NCI-H146 treated with DMSO at 0.1 percent for 48 hours (cell line): ENCODE results near the gene SMIM44.

ENCODE experiments used
- DNase-seq: peaks from one replicate; lab custom pipeline; 2025; ENCODE audit not compliant: unreplicated experiment; lab: John Stamatoyannopoulos, UW

SMIM44 gene

DNA sequence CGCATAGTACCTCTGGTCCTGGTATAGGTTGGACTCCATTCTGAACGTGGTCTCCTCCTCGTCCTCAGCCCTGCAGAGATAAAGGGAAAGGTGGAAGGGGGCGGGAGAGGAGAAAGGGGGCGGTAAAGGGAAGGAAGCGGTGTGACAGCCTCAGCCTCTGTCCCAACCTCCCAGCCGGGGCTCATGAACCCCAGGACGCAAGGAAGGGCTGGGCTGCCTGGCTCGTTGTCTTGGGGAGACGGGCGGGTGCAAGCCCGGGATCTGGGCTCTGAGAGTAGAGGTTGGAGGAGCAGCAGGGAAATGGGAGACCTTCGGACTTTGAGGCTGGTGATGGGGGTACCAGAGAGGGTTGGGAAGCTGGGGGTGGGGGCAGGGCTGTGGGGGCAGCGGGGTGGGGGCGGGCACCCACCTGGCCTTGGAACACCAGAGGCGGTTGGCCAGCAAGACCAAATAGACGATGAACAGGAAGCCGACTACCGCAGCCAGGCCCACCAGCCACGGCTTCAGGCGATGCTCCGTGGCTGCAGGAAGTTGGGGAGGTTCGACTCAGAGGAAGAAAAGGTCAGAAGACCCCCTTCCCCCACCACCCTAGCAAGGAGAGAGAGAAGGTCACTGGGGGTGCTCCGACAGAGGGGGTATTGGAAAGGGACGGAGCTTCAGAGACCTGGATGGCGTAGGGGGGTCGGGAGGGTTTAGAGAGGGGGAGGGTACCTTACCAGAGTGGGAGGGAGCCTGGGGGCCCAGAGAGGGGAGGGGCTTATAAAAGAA is 4.6 kb downstream of the SMIM44 start:
- no peak for DNase-seq

- DNase-seq: no peak
Measured at GRCh38 chr19:3477951-3478350, 5.3 kb downstream of the SMIM44 start.

- DNase-seq: no peak
Measured at GRCh38 chr19:3477506-3477905, 5.7 kb downstream of the SMIM44 start.

DNA sequence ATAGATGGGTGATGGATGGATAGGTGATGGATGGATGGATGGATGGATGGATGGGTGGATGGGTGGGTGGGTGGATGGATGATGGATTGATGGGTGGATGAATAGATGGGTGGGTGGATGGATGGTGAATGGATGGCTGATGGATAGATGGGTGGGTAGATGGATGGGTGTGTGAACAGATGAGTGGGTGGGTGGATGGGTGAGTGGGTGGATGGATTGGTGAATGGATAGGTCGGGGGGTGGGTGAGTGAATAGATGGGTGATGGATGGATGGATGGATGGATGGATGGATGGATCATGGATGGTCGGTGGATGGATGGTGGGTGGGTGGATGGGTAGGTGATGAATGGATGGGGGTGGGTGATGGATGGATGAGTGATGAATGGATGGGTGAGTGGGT is 6.4 kb downstream of the SMIM44 start:
- DNase-seq: no peak

DNA sequence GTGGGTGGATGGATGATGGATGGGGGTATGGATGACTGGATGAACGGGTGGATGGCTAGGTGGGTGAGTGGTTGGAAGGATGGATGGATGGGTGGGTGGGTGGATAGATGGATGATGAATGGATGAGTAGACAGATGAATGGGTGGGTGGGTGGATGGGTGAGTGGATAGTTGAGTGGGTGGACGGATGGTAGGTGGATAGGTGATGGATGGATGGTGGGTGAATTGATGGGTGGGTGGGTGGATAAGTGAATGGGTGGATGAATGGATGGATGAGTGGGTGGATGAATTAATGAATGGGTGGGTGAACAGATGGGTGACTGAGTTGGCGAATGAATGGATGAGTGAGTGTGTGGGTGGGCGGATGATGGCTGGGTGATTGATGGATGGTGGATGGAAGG is 7.8 kb downstream of the SMIM44 start:
- DNase-seq: no peak

DNA sequence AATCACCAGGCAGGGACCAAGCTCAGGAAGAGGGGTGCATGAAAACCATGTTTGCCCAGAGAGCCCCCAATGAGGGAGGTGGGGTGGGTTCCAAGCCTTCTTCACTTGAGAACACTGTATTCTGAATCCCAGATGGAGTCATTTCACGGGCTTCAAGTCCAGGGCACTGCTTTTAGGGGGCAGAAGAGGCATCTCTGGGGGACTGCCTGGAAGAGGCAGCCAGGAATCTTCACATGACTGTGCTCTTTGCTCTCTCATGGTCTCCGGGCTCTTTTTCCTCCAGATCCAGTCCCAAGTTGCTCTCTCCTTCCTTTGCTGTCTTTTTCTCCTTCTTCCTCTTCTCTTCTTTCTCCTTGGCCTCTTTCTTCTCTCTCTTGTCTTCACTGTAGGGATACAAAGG is 8.6 kb downstream of the SMIM44 start:
- DNase-seq: no peak

DNA sequence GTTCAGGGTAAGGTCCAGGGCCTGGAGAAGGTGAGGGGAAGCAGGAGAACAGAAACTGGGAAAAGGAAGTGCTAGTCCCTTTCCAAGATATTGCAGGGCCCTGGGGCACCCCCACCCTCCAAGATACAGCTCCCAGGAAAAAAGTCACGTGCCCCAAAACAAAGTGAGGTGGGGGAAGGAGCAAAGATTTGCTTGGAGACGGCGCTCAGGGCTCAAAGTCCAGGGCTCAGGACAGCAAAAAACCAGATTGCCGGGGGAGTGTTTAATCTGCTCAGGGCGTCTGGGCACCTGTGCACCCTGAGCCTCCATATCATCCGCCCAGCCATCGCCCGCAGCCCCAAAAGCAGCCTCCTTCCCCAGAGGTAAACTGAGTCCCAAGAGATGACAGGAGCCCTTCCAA is 9.2 kb downstream of the SMIM44 start:
- no peak for DNase-seq

DNA sequence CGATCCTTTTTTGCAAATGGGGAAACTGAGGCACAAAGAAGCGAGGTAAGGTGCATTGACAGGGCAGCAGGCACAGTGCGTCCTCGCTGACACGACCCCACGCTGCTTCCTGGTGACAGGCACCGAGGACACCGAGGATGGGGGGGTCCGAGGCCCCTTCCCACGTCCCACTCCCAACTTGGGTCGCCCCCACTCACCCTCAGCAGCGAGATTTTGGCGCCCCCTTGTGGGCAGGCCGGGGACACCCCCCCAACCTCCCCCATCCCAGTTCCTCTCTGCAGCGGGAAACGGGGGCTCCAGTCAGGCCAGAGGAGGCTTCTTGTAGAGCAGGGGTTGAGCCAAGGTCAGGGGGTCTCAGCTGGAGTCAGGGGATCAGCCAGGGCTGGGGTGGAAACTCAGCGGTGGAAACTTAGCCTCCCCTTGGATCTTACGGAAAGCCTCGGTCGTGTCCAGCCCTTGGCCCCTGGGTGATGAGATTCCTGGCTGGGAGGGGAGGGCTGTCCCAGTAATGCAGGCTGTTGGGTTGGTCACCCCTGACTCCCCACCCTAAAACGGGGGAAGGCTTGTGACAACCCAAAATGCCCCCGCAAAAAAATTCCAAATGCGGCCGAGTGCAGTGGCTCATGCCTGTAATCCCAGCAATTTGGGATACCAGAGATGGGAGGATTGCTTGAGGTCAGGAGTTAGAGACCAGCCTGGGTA is 11.1 kb downstream of the SMIM44 start:
- DNase-seq: no peak

- no peak for DNase-seq
Measured at GRCh38 chr19:3470500-3471128, 12.6 kb downstream of the SMIM44 start.

DNA sequence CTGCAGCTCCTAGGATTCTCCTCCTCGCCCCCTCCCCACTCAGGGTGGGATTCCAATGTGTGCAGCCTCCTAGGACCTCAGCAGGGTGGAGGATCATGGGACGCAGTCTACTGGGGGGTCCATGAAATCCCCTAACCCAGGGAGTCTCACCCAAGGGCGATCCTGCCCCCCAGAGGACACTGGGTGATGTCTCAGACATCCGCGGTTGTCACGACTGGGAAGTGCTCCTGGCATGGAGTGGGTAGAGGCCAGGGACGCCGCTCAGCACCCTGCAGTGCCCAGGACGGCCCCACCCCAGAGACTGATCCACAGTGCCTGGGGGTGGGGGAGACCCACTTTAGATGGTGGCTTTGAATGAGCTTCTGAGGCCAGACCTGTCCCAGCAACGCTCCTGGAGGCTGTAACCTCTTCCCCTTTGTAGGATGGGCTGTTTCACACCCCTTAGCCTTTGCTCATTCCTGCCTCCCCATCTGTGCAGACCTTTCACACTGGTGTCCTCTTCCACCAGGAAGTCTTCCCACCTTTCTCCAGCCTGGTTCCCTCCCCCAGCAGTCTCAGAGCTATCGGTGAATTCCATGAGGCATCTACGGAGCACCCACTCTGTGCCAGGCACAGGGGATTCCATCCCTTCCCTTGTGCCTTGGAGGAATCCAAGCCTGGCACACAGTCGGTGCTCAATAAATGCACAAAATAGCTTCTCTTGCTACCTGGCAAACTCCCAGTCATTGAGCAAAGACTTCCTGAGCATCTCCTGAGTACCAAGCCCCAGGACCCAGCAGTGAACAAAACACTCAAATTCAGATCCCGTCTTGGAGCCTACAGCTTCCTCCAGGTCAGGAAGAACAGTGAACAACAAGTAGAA is 13.4 kb downstream of the SMIM44 start:
- DNase-seq: no peak

- no peak for DNase-seq
Measured at GRCh38 chr19:3468211-3468610, 15.0 kb downstream of the SMIM44 start.

- no peak for DNase-seq
Measured at GRCh38 chr19:3467437-3468198, 15.6 kb downstream of the SMIM44 start.

DNA sequence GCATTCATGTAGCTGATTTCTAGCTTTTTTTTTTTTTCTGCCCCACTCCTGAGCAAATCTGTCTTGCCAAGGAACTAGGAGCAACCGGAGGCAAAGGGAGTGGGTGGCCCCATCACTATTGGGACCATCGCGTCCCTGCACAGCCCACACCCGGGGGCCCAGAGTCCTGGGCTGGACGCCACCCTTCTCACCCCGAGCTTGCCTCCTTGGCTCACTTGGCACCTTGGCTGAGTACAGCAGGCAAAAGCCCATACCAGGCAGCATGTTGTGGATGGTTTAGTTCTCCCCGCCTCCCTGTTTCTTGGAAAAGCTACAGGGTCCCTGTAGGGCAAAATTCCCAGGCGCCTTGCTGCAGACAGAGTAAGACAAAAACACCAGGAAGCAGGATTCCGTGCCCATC is 16.6 kb downstream of the SMIM44 start:
- no peak for DNase-seq

DNA sequence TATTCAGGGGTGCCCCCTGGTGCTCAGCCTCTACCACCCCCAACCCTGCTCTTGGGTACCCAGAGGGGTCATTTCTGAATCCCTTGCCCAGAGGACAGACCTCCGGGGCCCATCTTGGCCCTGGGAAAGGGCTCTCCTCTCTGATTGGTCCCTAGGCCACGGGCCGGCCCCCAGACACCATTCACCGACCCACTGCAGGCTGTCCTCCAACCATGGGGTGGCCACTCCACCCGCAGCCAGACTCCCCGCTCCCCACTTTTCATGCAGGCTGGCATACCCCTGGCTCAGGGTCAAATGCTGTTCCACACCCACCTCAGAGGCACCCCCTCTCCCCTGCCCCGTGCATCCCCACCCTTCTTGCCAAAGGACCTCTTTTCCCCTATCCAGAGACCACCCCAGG is 17.7 kb downstream of the SMIM44 start:
- DNase-seq: no peak

- no peak for DNase-seq
Measured at GRCh38 chr19:3464587-3465235, 18.5 kb downstream of the SMIM44 start.

DNA sequence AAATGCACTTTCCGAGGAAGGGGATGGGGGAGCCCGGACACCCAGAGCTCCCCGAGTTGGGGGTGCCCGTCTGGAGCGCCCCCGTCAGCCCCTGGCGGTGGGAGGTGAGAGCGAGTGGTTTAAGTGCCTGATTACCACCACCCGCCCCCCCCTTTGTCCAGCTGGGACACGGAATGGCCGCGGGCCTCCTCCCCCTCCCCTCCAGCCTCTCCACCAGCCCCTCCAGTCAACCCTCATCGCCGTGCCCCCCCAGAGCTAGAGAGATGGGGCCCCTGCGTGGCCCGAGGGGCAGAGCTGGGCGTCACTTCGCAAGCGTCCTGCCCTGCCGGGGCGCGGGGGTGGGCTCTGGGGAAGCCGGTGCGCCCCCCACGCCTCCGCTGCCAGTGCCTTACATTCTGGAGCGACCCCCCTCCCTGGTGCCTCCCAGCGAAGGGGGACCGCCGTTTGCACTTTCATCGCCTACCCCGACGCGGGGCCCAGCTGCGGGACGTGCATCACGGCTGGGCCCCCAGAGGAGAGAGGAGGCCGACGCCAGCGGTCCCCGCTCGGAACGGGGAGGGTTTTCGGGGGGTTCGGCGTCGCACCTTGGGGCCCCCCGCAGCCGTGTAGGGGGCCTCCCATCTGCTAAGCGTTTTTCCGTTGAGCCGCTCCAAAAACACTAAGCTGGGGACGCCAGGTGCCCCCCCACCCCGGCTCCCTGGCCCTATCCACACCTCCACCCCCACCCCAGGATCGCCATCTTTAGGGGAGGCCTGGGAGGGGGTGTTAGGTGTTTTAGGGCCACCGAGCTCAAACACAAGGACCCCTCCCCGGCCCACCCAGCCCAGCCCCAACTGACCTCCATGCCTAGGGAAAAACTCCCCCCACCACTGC is 19.3 kb downstream of the SMIM44 start:
- DNase-seq: no peak

DNA sequence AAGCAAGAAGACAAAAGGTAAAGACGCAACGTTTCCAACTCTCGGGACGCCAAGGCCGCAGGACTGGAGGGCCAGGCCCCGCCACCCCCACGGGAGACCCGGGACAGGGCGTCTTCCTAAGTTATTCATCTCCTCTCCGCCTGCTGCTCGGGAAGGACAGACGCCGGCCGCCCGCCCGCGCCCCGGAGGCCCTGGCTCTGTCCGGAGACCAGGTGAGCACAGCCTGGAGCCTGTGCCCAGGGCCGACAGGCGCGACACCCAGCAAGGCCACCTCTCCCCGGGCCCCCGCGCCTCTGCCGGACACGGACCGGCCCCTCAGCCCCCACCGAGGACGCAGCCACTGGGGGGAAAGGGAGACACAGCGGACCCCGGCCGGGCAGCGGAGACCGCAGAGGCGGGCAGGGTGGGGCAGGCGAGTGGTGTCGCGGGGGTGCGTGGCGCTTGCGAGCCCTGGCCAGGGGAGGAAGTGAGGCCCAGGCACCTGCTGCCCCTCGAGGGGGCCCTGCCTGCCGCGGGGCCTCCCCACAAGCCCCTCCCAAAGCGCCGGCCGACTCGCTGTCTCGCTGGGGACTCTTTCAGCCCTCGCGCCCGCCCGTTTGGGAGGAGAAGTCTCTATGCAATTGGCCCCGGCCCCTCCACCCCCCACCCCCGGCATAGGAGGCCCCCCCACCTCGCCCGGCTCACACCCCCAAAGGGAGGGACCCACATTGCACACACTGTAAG is 20.1 kb downstream of the SMIM44 start:
- DNase-seq: no peak

DNA sequence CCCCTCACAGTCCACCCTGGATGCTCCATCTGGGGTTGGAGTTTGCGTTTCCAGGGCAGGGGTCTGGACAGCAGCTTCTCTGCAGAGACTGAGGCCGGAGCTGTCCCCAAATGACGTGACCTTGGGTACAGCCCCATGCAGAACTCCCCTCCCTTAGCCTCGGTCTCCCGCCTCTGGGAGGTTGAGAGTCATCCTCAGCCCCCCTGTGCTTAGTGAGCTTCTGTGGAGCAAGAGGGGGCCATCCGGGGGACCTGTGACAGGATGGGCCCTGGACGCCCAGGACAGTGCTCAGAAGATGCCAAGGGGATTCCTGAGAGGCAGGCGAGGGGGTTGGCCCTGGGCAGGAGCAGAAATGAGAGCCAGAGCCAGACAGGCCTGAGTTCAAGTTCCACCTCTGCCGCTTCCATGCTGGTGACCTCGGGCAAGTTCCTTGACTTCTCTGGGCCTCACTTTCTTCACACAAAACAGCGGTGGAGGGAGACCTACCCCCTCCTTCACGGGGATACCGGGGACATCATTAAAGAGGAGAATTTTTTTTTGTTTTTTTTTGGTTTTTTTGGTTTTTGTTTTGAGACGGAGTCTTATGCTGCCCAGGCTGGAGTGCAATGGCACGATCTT is 23.2 kb downstream of the SMIM44 start:
- no peak for DNase-seq
